HG03066 (cell line): ENCODE measurements around the gene DEFB121.
"Not testable (repeated sequence)": the region's sequence is repeated elsewhere in the genome, so short reads cannot be mapped to it uniquely, and the experiment has no call there.

Experiments used
- ATAC-seq: cut with Tn5 transposase; IDR thresholded peaks from one replicate; pipeline ENCODE4 v1.9.1; 2021; ENCODE audit warnings: low read depth; ENCODE audit not compliant: unreplicated experiment

Gene DEFB121, protein sequence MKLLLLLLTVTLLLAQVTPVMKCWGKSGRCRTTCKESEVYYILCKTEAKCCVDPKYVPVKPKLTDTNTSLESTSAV

GRCh38 chr20:31406115-31406514 lies at the start of gene DEFB121:
Gene DEFB121, minus strand, starts transcription at chr20:31406215. Its CDS starts 63 bp downstream, at chr20:31406152.
- ATAC-seq = no peak

DNA sequence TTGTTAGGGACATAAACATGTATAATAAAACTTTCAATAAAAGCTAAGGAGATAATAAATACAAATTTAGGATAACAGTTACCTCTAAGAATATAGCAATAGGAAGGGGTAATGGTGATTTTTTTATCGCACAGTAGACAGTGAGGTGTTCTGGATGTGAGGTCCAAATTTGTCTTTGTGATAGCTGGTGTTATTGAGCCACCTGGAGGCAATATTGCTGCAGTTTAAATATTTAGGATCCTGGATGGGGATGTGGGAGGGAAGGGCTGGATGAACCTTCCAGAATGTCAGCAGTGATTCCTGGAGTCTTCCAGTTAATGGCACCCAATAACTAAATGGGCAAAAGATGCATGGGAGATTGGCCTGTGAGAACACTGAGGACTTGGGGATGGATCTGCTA lies 48.3 kb upstream of the DEFB121 start:
- ATAC-seq = no peak

DNA sequence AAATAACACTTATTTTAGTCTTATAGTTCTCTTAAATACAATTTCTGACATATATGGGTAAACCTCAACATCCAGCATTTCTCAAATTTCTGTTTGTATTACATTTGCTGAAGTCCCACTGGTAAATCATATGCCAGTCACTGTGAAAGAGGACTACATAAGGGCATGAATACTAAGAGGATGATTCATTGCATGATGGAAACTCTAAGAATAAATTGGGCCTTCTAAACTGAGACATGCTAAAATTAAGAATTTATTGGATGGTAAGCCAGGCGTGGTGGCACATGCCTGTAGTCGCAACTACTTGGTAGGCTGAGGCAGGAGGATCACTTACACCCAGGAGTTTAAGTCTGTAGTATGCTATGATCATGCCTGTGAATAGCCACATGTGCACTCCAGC lies 46.6 kb upstream of the DEFB121 start:
- no peak for ATAC-seq

DNA sequence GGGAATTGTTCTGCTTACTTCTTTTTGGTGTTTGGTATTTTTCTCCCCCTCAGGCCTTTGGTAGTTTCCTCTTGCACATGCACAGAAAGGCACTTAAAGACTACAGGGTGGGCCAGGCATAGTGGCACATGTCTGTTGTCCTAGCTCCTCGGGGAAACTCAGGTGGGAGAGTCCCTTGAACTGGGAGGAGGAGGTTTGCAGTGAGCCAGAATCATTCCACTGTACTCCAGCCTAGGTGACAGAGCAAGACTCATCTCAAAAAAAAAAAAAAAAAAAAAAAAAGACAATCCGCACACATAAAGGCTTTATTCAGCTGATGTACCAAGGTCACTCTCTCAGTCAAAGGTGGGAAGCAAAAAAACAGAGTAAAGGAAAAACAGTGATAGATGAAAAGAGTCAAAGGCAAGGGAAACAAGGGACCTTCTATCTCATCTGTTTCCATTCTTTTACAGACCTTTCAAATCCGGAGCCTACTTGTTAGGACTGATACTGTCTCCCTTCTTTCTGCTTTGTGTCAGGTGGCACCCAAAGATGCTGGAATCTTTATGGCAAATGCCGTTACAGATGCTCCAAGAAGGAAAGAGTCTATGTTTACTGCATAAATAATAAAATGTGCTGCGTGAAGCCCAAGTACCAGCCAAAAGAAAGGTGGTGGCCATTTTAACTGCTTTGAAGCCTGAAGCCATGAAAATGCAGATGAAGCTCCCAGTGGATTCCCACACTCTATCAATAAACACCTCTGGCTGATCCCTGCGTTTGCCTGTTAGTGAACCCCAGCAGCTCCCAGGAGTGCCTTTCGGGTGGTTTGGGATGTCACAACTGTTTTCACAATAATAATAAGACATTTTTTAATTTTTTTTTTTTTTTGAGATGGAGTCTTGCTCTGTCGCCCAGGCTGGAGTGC lies 43.7 kb upstream of the DEFB121 start:
- ATAC-seq = no peak

DNA sequence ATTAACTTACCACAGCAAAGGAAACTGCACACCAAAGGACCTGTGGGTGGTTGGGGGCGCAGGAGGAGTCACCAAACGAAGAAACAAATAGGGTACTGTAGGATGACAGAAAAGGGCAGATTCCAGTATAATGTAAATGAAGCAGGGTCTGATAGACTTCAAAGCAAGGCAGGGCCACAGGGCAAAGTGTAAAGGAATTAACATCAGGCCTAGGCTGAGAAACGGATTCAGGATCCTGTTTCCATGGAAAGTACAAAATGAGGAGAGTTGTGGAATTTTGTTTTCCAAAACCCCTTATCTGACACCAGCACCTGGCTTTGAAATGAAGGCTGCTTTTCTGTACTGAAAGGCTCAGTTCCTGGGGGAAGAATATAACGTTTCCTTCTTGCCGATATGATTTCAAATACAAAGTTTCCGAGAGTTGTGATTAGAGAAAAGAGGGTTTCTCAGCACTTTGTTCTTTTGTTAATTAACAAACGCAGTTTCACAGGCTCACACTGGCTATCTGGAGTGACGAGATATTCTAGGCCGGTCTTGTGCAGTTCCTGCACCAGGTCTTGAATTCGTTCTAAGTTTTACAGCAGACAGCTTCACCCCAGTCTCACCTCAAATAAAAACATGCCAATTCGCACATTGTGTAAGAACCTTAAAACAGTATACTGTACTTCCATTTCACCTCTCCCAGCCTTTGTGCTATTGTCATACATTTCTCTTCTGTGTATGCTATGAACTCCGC lies 40.2 kb upstream of the DEFB121 start:
- no peak for ATAC-seq

GRCh38 chr20:31440012-31440659 lies 34.1 kb upstream of the DEFB121 start, which contains the start of gene DEFB123:
Gene DEFB123, plus strand, starts transcription at chr20:31440632. Its CDS starts 67 bp downstream, at chr20:31440699.
- ATAC-seq = no peak

GRCh38 chr20:31430568-31431115 lies 24.6 kb upstream of the DEFB121 start:
- no peak for ATAC-seq

- not testable (repeated sequence) for ATAC-seq
Measured at GRCh38 chr20:31427576-31427975, 21.6 kb upstream of the DEFB121 start.

- ATAC-seq = not testable (repeated sequence)
Measured at GRCh38 chr20:31426891-31427551, 21.0 kb upstream of the DEFB121 start.

- ATAC-seq = no peak
Measured at GRCh38 chr20:31425797-31426196, 19.8 kb upstream of the DEFB121 start.

- no peak for ATAC-seq
Measured at GRCh38 chr20:31418307-31418706, 12.3 kb upstream of the DEFB121 start.

- no peak for ATAC-seq
Measured at GRCh38 chr20:31415653-31416052, 9.6 kb upstream of the DEFB121 start.

DNA sequence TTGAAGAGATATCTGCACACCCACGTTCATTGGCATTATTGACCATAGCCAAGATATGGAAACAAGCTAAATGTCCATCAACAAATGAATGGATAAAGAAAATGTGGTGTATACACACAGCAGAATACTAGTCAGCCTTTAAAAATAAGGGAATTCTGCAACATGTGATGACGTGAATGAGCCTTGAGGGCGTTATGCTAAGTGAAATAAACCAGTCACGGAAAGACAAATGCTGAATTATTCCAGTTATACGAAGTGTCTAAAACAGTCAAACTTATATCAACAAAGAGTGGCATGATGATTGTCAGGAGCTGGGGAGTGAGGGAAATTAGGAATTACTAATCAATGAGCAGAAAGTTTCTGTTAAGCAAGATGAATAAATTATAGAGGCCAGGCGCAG lies 8.4 kb upstream of the DEFB121 start:
- ATAC-seq = no peak

- ATAC-seq = no peak
Measured at GRCh38 chr20:31410011-31410410, 4.0 kb upstream of the DEFB121 start.

DNA sequence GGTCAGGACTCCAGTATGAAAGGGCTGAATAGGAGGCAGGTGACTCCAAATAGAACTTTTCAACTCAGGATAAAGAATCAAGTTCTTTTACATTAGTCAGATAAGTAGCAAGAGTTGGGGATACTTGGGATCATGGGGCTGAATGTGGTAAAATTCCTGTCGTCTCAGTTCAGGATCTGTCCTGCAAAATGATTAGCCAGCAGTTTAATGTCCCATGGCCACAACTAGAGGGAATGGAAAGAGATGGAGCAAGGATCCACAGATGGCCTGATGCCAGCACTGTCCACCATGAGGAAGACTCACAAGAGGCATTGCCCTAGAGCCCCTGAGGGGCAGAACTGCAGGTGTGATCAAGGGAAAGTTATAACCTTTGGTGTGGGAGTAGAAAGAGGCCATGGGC lies 2.1 kb downstream of the DEFB121 start:
- ATAC-seq = no peak

DNA sequence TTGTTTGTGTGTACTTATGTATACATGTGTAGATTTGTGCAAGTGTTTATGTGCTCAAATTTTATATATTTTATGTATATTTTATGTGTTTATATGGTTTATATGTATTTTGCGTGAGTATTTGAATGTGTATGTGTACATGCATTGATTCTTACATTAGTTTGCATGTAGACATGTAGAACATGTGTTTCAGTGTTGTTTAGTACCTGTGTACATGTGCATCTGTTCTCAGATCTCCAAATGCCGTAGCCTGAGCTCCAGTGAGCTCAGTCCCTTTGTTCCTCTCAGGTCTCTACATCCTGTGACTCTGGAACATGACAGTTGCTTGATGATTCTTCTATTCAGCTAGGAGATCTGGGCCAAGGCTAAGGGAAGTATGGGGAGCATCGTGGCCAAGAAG lies 11.1 kb downstream of the DEFB121 start:
- no peak for ATAC-seq

DNA sequence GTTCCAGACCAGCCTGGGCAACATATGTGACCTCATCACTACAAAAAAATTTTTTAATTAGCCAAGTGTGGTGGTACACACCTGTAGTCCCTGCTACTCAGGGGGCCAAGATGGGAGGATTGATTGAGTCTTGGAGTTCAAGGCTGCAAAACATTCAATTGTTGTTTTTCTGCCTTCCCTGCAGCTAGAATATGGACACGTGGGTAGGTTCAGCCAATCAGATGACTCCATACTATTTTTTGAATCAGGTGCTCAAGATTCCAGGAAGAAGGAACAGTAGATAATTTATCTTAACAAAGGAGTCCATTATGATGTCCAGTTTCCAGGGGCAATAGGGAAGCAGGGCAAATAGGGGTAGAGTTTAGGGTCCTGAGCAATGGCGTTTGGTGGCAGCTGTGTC lies 13.2 kb downstream of the DEFB121 start:
- ATAC-seq = no peak

DNA sequence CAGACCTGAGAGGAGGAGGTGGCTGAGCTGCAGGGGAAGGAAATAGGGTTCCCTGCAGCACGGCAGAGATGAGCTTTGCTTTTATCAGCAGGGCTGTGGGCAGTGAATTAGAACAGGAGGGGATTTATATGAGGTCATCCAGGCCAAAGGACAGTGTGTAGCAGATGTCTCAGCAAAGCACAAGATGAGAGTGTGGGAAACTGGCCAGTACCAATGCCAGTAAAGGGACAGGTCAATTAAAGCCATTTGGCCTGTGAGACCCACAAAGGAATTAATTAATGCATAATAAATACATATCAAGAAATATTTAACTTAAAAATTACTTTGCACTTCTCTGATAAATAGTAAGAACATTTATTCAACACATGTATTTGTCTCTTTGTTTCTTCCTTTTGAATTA lies 15.5 kb downstream of the DEFB121 start, which contains the start of gene DEFB119:
Gene DEFB119, minus strand, starts transcription at position 101 of the 400 bp plus-strand sequence. CDS start 107 bp downstream, outside the sequence.
- ATAC-seq = no peak

GRCh38 chr20:31374346-31374745 lies 31.7 kb downstream of the DEFB121 start:
- no peak for ATAC-seq

DNA sequence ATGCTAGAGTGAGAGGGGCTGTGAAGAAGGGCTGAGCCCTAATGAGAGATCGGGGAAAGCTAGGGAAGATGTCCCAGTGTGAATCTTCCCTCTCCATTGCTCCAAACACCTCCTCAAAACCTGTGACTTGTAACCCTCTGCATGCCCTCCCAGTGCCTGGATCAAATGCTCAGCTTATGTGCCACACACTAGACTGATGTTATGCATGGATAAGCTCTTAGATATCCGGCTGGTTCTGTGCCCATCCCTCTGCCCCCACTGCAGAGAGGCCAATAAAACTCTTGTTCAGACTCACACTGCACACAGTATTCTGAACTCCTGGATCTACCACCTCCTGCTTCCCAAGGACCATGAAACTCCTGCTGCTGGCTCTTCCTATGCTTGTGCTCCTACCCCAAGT lies 37.7 kb downstream of the DEFB121 start, which contains the start of gene DEFB118:
Gene DEFB118, plus strand, starts transcription at position 301 of the 400 bp plus-strand sequence. Its CDS starts 50 bp downstream, at position 351.
- ATAC-seq = no peak
